HG03175 (cell line): ENCODE data around the gene COL28A1.

Source experiments
- ATAC-seq: cut with Tn5 transposase; IDR thresholded peaks from one replicate; pipeline ENCODE4 v1.9.1; 2021; ENCODE audit warnings: mild to moderate bottlenecking, moderate library complexity; ENCODE audit not compliant: unreplicated experiment

COL28A1 gene

GRCh38 chr7:7347045-7347444 lies 188.6 kb downstream of the COL28A1 start:
- ATAC-seq, result no peak

- ATAC-seq, result no peak
These were observed 191.1 kb downstream of the COL28A1 start for GRCh38 chr7:7344583-7344982.

GRCh38 chr7:7335909-7336308 lies 199.8 kb downstream of the COL28A1 start:
- no peak for ATAC-seq

- ATAC-seq, result no peak
These were observed 200.5 kb downstream of the COL28A1 start for GRCh38 chr7:7335215-7335614.

GRCh38 chr7:7333610-7334009 lies 202.1 kb downstream of the COL28A1 start:
- no peak for ATAC-seq

GRCh38 chr7:7331523-7331922 lies 204.2 kb downstream of the COL28A1 start:
- ATAC-seq, result no peak

- ATAC-seq, result no peak
These were observed 204.7 kb downstream of the COL28A1 start for GRCh38 chr7:7330997-7331396.

- no peak for ATAC-seq
These were observed 206.3 kb downstream of the COL28A1 start for GRCh38 chr7:7329326-7329725.

- no peak for ATAC-seq
These were observed 208.2 kb downstream of the COL28A1 start for GRCh38 chr7:7327423-7327822.

GRCh38 chr7:7324698-7325097 lies 211.0 kb downstream of the COL28A1 start:
- ATAC-seq, result no peak

GRCh38 chr7:7323921-7324320 lies 211.8 kb downstream of the COL28A1 start:
- no peak for ATAC-seq

- ATAC-seq, result peak; percentile 86
These were observed 212.3 kb downstream of the COL28A1 start for GRCh38 chr7:7323352-7323751.

GRCh38 chr7:7321681-7322080 lies 214.0 kb downstream of the COL28A1 start:
- peak; percentile 84 for ATAC-seq

GRCh38 chr7:7318601-7319000 lies 217.1 kb downstream of the COL28A1 start:
- no peak for ATAC-seq

- ATAC-seq, result no peak
These were observed 217.8 kb downstream of the COL28A1 start for GRCh38 chr7:7317850-7318249.

- no peak for ATAC-seq
These were observed 219.8 kb downstream of the COL28A1 start for GRCh38 chr7:7315851-7316250.

- no peak for ATAC-seq
These were observed 223.3 kb downstream of the COL28A1 start for GRCh38 chr7:7312323-7312722.

- no peak for ATAC-seq
These were observed 224.7 kb downstream of the COL28A1 start for GRCh38 chr7:7311001-7311400.

GRCh38 chr7:7309203-7309602 lies 226.5 kb downstream of the COL28A1 start:
- no peak for ATAC-seq
